ENCODE results near the gene ATXN3L.

ATXN3L gene

DNA sequence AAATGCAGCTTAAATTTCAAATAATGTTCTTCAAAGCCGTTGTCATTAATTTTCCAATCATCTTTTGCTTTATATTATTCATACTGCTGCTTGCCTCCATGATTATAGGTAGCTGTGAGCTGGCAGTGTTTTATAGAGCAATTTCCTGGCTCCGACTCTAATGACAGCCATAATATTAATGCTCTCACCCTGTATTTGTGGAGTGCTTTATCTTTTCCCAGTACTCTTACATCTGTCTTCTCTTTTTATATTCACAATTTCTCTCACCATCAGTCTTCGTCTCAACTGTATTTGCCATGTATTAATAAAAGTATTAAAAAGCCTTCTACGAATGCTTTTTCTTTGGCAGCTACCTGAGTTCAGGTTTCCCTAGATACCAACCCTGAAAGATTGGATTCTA lies 21.0 kb downstream of the ATXN3L start:
- no peak for DNase-seq (ENCODE audit: low read depth)
- TF ChIP-seq, protein P1, sequence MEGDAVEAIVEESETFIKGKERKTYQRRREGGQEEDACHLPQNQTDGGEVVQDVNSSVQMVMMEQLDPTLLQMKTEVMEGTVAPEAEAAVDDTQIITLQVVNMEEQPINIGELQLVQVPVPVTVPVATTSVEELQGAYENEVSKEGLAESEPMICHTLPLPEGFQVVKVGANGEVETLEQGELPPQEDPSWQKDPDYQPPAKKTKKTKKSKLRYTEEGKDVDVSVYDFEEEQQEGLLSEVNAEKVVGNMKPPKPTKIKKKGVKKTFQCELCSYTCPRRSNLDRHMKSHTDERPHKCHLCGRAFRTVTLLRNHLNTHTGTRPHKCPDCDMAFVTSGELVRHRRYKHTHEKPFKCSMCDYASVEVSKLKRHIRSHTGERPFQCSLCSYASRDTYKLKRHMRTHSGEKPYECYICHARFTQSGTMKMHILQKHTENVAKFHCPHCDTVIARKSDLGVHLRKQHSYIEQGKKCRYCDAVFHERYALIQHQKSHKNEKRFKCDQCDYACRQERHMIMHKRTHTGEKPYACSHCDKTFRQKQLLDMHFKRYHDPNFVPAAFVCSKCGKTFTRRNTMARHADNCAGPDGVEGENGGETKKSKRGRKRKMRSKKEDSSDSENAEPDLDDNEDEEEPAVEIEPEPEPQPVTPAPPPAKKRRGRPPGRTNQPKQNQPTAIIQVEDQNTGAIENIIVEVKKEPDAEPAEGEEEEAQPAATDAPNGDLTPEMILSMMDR (IDR thresholded peaks at IDR 0.05; ENCODE audit: control insufficient read depth, insufficient read depth, low read depth, low read length, missing control alignments): no peak
- H3K4me3 ChIP-seq (ENCODE audit: control insufficient read depth, low read depth, low read length): no peak overlapping the region

DNA sequence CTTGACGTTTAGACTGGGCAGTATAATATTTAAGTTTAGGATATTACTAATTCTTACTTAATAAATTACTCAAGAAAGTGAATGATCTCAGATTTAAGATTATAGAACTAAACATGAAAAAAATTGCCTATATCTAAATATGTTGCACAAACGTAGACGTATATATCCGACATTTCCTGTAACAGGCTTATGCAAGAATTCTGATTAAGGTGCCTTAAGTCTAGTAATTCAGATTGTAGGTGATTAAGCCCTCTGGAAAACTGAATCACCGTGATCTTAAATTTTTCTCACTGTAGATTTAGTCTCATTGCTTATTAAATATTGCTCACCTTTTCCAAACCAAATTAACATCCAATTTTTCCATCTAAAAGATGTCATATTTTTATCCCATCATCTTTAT lies 24.0 kb downstream of the ATXN3L start:
- H3K4me3 ChIP-seq (ENCODE audit: control insufficient read depth, low read depth, low read length): no peak overlapping the region
- TF ChIP-seq, protein P1 (IDR thresholded peaks at IDR 0.05; ENCODE audit: control insufficient read depth, insufficient read depth, low read depth, low read length, missing control alignments): no peak
- DNase-seq (ENCODE audit: low read depth): no peak

DNA sequence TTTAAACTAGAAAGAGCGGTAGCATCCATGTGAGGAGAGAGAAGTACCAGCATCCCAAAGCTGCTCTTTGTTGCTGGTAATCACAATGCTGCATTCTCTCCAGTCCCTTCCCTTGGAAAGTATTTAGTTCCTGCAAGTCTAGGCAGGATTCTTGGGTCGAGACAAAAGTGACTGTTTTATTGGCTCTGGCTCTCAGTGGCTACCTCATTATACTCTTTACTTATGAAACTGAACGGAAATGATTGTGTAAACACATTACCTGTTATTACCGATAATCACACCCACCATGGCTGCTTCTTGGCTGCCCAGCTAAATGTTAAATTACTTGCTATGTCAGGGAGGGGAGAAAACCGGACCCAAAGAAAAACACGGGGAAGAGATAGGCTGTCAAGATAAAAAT lies 26.2 kb downstream of the ATXN3L start:
- TF ChIP-seq, protein P1 (IDR thresholded peaks at IDR 0.05; ENCODE audit: control insufficient read depth, insufficient read depth, low read depth, low read length, missing control alignments): no peak
- DNase-seq (ENCODE audit: low read depth): no peak
- H3K4me3 ChIP-seq (ENCODE audit: control insufficient read depth, low read depth, low read length): no peak overlapping the region

DNA sequence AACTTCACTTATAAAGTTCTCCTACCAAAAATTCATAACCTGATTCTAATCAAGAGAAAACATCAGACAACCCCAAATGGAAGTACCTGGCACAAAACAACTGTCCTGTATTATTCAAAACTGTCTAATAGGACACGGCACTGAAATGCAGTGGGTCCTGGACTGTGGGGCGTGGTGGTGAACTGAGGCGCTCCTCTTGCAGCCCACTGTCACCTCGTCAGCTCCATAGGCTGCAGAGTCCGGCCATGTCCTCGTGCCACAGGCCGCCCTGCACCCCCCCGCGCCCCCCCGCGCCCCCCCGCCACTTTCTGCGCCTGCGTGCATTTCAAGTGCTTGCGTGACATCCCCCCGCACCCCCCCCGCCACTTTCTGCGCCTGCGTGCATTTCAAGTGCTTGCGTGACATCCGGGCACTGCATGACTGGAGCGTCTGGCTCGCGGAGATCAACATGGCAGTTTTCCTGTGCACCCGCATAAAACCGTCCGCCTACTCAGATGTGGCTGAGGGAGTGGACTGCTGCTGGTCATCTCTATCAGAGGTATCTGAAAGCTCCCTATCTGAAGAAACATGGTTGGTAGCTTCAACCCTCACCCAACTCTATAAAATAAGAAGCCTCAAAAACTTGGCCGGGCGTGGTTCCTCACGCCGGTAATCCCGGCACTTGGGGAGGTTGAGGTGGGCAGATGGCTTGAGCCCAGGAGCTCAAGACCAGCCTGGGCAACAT lies 28.8 kb downstream of the ATXN3L start:
- DNase-seq (ENCODE audit: low read depth): no peak
- TF ChIP-seq, protein P1 (IDR thresholded peaks at IDR 0.05; ENCODE audit: control insufficient read depth, insufficient read depth, low read depth, low read length, missing control alignments): no peak

DNA sequence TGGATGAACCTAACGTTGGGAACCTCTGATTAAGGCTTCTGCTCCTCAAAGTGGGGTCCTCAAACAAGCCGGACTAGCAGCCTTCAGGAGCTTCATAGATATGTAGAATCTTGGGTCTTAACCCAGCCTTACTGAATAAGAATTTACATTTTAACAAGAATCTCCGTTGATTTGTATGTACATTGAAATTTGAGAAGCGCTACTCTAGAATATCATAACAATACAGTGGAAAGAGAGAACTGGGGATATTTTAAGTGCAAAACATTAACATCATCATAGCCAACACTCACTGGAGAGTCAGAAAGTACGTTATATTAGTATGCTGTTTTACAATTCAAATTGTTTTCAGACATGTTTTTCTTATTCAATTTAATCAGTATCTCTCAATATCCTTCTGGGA lies 31.2 kb downstream of the ATXN3L start:
- no peak overlapping the region for H3K4me3 ChIP-seq (ENCODE audit: control insufficient read depth, low read depth, low read length)
- DNase-seq (ENCODE audit: low read depth): no peak
- TF ChIP-seq, protein P1 (IDR thresholded peaks at IDR 0.05; ENCODE audit: control insufficient read depth, insufficient read depth, low read depth, low read length, missing control alignments): no peak

More for the DNA sequence above, 28.8 kb downstream of the ATXN3L start:
- H3K4me3 ChIP-seq (ENCODE audit: control insufficient read depth, low read depth, low read length): no peak overlapping the region

DNA sequence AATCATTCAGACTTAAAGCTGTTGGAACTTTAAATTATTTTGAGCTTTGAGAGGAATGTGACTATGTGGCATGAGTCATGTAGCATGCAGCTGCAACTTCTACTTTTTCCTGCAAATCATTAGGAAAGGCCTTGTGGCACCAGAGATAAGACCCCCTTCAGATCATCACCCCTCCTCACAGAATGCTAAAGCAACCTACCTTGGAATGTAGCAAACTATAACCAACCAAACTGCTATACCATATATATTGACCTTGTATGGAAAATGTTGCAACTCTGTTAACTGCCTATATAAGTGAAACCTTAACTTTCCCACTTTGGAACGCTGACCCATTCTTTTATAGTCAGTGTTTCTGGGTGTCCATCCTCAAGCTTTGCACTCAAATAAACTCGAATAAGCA lies 32.0 kb downstream of the ATXN3L start:
- TF ChIP-seq, protein P1 (IDR thresholded peaks at IDR 0.05; ENCODE audit: control insufficient read depth, insufficient read depth, low read depth, low read length, missing control alignments): no peak
- DNase-seq (ENCODE audit: low read depth): no peak
- H3K4me3 ChIP-seq (ENCODE audit: control insufficient read depth, low read depth, low read length): no peak overlapping the region
